Breast epithelium (tissue), 4 donors: Measurements from ENCODE around the gene AMT. TPM values are rescaled to one million over a fixed set of nuclear protein-coding genes. Genes with fewer than 3 reads are reported as not detected.

Experiments used
- DNase-seq, 2 donors: peaks; one replicate each; pipeline ENCODE4 v3.0.0-alpha.2; 2019; ENCODE audit warnings: low spot score in 2 of 2
- H3K27ac ChIP-seq, 2 donors: fragments of 200-600 bp; sonication (generic) in 1 of 2; one replicate each; pipeline ENCODE4 v1.5.1; 2016 to 2019; ENCODE audit warnings: mild to moderate bottlenecking in 1 of 2
- H3K27me3 ChIP-seq, 2 donors: fragments of 200-600 bp; sonication (generic) in 1 of 2; one replicate each; pipeline versions ENCODE4 v1.5.1 to v1.6.0; 2017 to 2019; ENCODE audit warnings: control low read depth in 1 of 2, mild to moderate bottlenecking in 1 of 2
- H3K36me3 ChIP-seq: fragments of 200-600 bp; one replicate; pipeline ENCODE4 v1.5.1; 2019
- H3K4me1 ChIP-seq, 2 donors: fragments of 200-600 bp; sonication (generic); one replicate each; pipeline ENCODE4 v1.5.1; 2016 to 2019; ENCODE audit warnings: control low read depth in 1 of 2
- H3K4me3 ChIP-seq, 3 donors: fragments of 200-600 bp; sonication (generic); 1 replicate in 2 of 3; 2 replicates in 1 of 3; pipeline ENCODE4 v1.5.1; 2016 to 2019; ENCODE audit warnings: mild to moderate bottlenecking in 3 of 3, moderate library complexity in 2 of 3
- H3K9me3 ChIP-seq, 2 donors: fragments of 200-600 bp; sonication (generic) in 1 of 2; one replicate each; pipeline ENCODE4 v1.5.1; 2016 to 2019; ENCODE audit warnings: control low read depth in 1 of 2
- POLR2A ChIP-seq: fragments of 450-650 bp; IDR thresholded peaks from one replicate; pipeline ENCODE4 v1.6.1; 2016; ENCODE audit warnings: antibody characterized with exemption, mild to moderate bottlenecking, moderate library complexity
- POLR2AphosphoS5 ChIP-seq, 3 donors: sonication (generic); formaldehyde crosslinking; IDR thresholded peaks; one replicate each; pipeline ENCODE4 v1.6.1; 2017; ENCODE audit warnings: antibody characterized with exemption in 3 of 3
- intact Hi-C: fragments of 100-400 bp; cut with DNase I; formaldehyde crosslinking; loops from one replicate; pipeline ENCODE4 v1.15.1; 2023; ENCODE audit warnings: low total_unique reads
- total RNA-seq, 3 donors: library from RNA; depleted of rRNA; stranded (reverse); fragments of >200 nt; gene quantifications; one replicate each; pipeline ENCODE4 v1.1.0, GENCODE V29; 2016
- TF ChIP-seq, protein P1 (sequence below), 3 donors: fragments of 450-650 bp; IDR thresholded peaks; one replicate each; pipeline ENCODE4 v1.5.1; 2016 to 2017; ENCODE audit warnings: antibody characterized with exemption in 3 of 3, mild to moderate bottlenecking in 3 of 3, moderate library complexity in 3 of 3

AMT gene
- total RNA-seq, 3 donors from 2014 or later: 2.7 to 8.3 (median 3.6) TPM

DNA sequence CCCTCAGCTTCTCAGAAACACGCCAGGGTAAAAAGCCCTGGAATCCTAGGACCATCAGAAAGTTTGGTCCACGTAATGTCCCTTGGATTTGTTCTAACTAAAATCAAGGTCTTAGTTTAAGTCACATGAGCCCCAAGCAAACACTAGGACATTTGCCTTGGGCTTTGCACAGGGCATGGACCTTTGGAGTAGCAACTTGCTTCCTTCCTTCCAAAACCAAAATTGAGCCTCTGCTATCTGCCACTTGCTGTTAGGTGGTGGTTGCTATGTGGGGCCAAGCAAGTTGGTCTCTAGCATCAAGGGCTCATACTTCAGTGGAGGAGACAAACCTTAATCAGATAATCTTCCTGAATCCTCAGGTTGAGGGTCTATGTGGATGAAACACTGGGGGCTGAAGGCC is 43.8 kb upstream of the AMT start:
- intact Hi-C loops: no loop called here
- H3K27ac ChIP-seq: peak overlapping the region; percentile 54 to 61
- peaks cover 4 to 20% of the 10 kb centered on the region in 2 donors for H3K4me1 ChIP-seq
- no peak overlapping the region for H3K4me3 ChIP-seq
- no peaks in the 10 kb centered on the region for H3K36me3 ChIP-seq
- TF ChIP-seq POLR2AphosphoS5 (IDR thresholded peaks at IDR 0.05): no peak
- TF ChIP-seq, protein P1, sequence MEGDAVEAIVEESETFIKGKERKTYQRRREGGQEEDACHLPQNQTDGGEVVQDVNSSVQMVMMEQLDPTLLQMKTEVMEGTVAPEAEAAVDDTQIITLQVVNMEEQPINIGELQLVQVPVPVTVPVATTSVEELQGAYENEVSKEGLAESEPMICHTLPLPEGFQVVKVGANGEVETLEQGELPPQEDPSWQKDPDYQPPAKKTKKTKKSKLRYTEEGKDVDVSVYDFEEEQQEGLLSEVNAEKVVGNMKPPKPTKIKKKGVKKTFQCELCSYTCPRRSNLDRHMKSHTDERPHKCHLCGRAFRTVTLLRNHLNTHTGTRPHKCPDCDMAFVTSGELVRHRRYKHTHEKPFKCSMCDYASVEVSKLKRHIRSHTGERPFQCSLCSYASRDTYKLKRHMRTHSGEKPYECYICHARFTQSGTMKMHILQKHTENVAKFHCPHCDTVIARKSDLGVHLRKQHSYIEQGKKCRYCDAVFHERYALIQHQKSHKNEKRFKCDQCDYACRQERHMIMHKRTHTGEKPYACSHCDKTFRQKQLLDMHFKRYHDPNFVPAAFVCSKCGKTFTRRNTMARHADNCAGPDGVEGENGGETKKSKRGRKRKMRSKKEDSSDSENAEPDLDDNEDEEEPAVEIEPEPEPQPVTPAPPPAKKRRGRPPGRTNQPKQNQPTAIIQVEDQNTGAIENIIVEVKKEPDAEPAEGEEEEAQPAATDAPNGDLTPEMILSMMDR (IDR thresholded peaks at IDR 0.05): no peak
- no peak for TF ChIP-seq POLR2A
- no peaks in the 10 kb centered on the region for H3K27me3 ChIP-seq
- H3K9me3 ChIP-seq: no peaks in the 10 kb centered on the region
- DNase-seq: no peak

DNA sequence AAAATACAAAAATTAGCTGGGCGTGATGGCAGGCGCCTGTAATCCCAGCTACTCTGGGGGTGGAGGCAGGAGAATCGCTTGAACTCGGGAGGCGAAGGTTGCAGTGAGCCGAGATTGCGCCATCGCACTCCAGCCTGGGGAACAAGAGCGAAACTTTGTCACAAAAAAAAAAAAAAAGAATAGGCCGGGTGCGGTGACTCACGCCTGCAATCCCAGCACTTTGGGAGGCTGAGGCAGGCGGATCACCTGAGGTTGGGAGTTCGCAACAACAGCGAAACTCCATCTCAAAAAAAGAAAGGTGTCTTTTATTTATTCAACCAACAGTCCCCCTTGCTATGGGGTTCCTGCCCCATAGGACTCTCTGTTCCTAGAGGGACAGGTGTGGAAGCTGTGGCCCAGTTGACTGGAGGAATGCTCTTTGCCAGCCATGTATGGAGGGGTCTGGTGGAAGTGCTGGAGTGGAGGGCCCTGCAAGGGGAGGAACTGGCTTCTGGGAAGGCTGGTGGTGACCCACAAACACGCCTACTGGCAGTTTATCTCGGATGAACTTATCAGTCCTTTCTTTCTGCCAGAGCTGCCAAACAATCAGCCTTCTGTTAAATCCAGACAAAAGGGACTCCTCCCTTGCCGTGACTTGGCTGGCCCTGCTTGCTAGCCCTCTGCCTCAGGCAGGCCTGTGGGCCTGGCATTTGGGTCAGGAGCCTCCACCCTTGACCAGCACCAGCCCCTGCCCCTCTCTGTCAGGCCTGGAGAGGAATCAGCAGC is 43.2 kb upstream of the AMT start:
- Histone ChIP-seq H3K9me3 (no peaks in the 10 kb centered on the region), H3K27me3 (no peaks in the 10 kb centered on the region), H3K4me3 (no peak overlapping the region), H3K36me3 (no peaks in the 10 kb centered on the region), H3K4me1 (peaks cover 4 to 22% of the 10 kb centered on the region in 2 donors), H3K27ac (peak overlapping the region; percentile 54 to 61)
- TF ChIP-seq, protein P1 (IDR thresholded peaks at IDR 0.05): no peak
- TF ChIP-seq POLR2A (no peak), POLR2AphosphoS5 (IDR thresholded peaks at IDR 0.05) (no peak)
- intact Hi-C loops: no loop called here
- DNase-seq: no peak

DNA sequence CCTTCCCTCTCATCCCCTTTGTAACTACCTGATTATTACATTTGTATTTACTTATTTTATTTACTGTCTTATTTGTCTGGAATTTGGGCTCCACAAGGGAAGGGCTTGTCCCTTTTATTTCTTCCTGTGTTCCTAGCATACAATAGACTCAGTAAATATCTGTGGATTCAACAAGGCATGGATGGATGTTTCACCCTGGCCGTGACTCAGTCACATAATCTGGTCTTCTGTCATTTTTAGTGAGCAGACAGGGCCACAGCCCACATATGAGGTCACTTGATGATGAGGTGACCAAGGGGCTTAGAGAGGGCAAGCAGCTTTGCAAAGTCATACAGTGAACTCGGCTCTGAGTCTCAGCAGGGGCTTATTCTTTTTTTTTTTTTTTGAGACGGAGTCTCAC is 39.9 kb upstream of the AMT start:
- no peaks in the 10 kb centered on the region for H3K27me3 ChIP-seq
- no peaks in the 10 kb centered on the region for H3K9me3 ChIP-seq
- no peak overlapping the region for H3K4me3 ChIP-seq
- H3K4me1 ChIP-seq: peaks cover 4 to 22% of the 10 kb centered on the region in 2 donors
- H3K36me3 ChIP-seq: no peaks in the 10 kb centered on the region
- no peak for DNase-seq
- no peak for TF ChIP-seq POLR2A
- TF ChIP-seq, protein P1 (IDR thresholded peaks at IDR 0.05): no peak
- no peak for TF ChIP-seq POLR2AphosphoS5 (IDR thresholded peaks at IDR 0.05)
- intact Hi-C loops: no loop called here
- peak overlapping the region; percentile 63 to 74 for H3K27ac ChIP-seq

DNA sequence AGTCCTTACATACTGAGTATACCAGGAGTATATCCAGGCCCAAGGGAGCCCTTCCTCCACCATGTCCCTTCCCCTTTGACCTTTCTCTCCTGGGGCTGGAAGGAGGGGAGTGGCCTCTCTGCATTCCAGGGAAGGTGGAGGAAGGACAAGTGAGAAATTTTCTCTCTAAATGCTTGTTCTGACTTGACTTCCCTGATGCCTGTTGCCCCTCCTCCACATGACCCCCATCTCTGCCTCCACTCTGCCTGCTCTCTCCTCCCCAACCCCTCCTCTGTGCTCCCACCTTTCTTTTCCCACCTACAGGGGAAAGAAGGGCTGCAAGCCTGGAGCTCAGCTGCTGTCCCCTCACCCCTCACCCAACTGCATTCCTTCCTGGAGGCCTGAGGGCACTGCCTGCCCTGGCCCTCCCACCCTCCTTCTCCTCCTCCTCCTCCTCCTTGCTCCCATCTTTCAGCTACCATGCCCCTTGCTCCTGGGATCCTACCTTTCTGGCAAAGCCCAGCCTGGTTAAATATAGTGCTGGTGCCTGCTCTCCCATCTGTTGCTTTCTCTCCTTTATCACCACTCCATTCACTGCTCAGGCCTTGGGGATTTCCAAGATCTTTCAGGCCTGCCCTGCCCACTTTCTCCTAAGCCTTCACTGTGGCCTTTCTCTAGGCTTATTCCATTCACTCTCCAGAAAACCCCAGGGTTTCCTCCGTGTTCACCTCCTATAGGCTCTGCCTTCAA is 39.3 kb upstream of the AMT start:
- H3K27ac ChIP-seq: peak overlapping the region; percentile 63 to 74
- peak in 1 of 2 donors; percentile 62 for DNase-seq

More for the DNA sequence above, 39.3 kb upstream of the AMT start:
- H3K4me1 ChIP-seq: peaks cover 4 to 22% of the 10 kb centered on the region in 2 donors
- H3K27me3 ChIP-seq: no peaks in the 10 kb centered on the region
- H3K9me3 ChIP-seq: no peaks in the 10 kb centered on the region
- intact Hi-C loops: no loop called here
- no peaks in the 10 kb centered on the region for H3K36me3 ChIP-seq
- TF ChIP-seq POLR2A (no peak), POLR2AphosphoS5 (IDR thresholded peaks at IDR 0.05) (no peak)
- TF ChIP-seq, protein P1 (IDR thresholded peaks at IDR 0.05): no peak
- no peak overlapping the region for H3K4me3 ChIP-seq
